HL-60 (cell line): Measurements from ENCODE around the gene TRPM1.

Source experiments
- CTCF ChIP-seq: IDR thresholded peaks from one replicate; pipeline ENCODE4 v1.5.1; 2011; ENCODE audit warnings: low read length, control low read depth, inconsistent platforms; ENCODE audit not compliant: insufficient read depth
- GABPA ChIP-seq: IDR thresholded peaks from 2 replicates; pipeline ENCODE4 v1.6.1; 2012; ENCODE audit warnings: low read depth
- POLR2AphosphoS5 ChIP-seq: IDR thresholded peaks from 2 replicates; pipeline ENCODE4 v1.6.1; 2012; ENCODE audit warnings: low read depth
- TF ChIP-seq, protein P1 (sequence below): IDR thresholded peaks from 2 replicates; pipeline ENCODE4 v1.6.1; 2012; ENCODE audit warnings: low read depth; ENCODE audit not compliant: insufficient replicate concordance

DNA sequence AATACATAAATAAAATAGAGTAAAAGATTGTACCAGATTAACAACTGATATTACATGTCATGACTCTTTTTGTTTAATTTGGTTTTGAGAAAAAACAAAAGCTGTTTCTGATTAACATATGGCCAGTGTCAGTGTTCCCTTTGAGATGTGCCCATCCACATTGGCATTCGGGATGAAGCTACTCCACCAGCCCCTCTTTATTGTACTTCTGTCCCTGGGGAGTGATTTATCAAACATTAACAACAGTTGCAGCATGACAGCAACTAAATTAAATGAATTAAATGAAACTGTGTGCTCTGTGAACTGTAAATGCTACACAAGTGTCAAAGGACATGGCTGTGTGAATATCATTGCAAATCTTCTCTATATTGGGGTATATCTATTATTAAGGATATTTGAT is 84.2 kb downstream of the TRPM1 start:
- TF ChIP-seq CTCF (no peak), POLR2AphosphoS5 (no peak), GABPA (no peak)
- TF ChIP-seq, protein P1, sequence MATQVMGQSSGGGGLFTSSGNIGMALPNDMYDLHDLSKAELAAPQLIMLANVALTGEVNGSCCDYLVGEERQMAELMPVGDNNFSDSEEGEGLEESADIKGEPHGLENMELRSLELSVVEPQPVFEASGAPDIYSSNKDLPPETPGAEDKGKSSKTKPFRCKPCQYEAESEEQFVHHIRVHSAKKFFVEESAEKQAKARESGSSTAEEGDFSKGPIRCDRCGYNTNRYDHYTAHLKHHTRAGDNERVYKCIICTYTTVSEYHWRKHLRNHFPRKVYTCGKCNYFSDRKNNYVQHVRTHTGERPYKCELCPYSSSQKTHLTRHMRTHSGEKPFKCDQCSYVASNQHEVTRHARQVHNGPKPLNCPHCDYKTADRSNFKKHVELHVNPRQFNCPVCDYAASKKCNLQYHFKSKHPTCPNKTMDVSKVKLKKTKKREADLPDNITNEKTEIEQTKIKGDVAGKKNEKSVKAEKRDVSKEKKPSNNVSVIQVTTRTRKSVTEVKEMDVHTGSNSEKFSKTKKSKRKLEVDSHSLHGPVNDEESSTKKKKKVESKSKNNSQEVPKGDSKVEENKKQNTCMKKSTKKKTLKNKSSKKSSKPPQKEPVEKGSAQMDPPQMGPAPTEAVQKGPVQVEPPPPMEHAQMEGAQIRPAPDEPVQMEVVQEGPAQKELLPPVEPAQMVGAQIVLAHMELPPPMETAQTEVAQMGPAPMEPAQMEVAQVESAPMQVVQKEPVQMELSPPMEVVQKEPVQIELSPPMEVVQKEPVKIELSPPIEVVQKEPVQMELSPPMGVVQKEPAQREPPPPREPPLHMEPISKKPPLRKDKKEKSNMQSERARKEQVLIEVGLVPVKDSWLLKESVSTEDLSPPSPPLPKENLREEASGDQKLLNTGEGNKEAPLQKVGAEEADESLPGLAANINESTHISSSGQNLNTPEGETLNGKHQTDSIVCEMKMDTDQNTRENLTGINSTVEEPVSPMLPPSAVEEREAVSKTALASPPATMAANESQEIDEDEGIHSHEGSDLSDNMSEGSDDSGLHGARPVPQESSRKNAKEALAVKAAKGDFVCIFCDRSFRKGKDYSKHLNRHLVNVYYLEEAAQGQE: no peak
